TTC549 (cell line): ENCODE results near the gene BRIP1.
"Not testable (repeated sequence)": the region's sequence is repeated elsewhere in the genome, so short reads cannot be mapped to it uniquely, and the experiment has no call there.

Experiments
- FAIRE-seq: peaks from 2 replicates; lab custom pipeline; 2012; peaks lifted over from hg19 to GRCh38; lab: Jason Lieb, UNC

BRIP1 gene

DNA sequence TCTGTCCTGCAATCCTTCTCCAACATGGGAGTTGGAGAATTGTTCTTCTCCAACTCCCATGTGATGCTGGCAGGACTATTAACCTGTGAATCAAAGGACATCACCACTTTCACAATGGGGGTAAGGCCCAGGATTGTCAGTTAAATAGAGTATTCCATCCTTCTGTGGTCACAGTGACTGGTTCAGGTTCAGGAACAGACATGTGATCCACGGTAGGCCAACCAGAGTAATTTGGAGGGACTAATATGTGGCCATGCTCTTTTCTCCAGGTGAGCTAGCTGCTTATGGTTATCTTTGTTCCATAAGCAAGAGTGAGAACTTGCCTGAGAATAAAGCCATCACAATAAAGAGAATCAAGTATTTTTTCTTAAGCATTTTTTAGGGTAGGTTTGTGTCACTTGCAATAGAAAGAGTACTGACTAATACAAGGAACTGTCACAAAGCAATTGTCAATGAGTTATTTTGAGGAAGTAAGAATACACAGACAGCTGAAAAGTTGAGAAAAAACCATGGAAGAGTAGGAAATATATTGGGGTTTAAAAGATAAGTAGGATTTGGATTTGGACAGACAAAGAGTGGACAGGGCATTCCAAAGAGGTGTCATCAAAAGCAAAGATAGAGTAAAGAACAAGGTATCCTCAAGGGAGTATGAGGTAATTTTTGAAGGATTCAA is 63.4 kb downstream of the BRIP1 start:
- no peak for FAIRE-seq

DNA sequence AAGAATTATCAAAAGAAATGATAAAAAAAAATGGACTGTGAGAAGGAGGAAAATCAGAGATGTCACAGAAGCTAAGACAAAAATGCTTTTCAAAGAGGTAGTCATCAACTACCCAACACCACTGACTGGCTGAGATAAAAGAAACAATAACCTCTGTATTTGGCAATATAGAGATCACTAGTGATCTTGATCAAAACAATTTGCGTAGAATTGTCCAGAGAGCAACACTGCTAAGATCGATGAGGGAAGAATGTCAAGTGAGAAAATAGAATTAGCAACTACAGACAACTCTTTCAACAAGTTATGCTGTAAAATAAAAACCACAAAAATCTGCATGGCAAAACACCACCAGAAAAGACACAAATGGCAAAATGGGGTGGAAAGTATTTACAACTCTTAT is 66.0 kb downstream of the BRIP1 start:
- no peak for FAIRE-seq

DNA sequence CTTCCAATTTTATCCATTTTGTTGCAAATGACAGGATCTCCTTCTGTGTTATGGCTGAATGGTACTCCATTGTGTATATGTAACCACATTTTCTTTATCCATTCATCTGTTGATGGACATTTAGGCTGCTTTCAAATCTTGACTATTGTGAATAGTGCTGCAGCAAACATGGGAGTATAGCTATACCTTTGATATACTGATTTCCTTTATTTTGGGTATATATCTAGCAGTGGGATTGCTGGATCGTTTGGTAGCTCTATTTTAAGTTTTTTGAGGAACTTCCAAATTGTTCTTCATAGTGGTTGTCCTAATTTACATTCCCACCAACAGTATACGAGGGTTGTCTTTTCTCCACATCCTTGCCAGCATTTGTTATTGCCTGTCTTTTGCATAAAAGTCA is 67.8 kb downstream of the BRIP1 start:
- no peak for FAIRE-seq

DNA sequence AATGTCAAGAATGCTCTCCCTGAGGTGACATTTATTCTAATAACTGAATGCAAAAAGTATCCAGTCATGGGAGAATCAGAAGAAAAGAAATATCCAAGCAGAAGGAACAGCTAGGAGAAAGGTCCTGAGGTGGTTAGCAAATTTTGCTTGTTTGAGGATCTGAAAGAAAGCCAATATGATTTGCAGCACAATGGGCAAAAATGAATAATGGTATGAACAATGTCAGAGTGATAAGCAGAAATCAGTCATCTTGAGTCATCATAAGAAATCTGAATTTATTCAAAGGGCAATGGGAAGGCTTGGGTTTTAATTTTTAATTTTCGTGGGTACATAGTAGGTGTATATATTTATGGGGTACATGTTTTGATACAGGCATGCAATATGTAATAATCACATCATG is 68.5 kb downstream of the BRIP1 start:
- FAIRE-seq, result no peak

DNA sequence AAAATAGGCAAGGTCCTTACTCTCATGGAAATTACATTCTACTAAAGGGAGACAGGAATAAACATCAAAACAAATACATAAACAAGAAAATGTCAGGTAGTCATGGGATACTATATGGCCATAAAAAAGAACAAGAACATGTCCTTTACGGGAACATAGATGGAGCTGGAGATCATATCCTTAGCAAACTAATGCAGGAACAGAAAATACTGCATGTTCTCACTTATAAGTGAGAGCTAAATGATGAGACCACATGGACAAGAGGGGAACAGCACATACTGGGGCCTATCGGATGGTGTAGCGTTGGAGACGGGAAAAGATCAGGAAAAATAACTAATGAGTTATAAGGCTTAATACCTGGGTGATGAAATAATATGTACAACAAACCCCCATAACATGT is 69.1 kb downstream of the BRIP1 start:
- no peak for FAIRE-seq

DNA sequence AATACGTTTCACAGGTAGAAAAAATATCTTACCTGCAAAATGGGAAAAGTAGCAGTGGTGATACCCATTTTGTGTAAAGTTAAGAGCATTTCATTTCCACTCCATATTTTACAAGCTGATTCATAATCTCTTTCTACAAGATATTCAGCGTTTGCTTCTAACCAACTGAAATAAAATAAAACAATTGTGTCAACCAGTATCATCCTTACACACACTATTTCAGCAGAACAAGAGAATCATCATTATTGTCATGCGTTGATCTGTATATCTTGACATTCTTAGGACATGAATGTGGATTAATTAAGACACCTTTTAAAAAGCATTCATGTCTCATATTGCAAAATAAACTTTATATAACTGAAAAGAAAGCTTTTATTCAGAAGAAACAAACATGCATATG is 69.8 kb downstream of the BRIP1 start:
- FAIRE-seq, result no peak

DNA sequence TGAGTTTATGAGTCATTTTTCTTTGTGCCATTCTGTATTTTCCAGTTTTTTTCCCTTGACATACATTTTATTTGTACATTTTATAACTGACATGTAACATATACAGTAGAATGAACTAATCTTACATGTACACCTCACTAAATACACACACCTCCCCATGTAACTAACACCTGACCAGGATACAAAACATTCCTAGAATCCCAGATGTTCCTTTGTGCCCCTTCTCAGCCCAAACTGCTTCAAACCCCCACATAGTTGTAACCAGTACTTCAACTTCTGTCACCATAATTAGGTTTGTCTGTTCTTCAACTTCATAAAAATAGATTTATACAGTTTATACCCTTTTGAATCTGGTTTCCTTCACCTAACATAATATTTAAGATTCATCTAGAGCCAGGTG is 73.5 kb downstream of the BRIP1 start:
- no peak for FAIRE-seq

DNA sequence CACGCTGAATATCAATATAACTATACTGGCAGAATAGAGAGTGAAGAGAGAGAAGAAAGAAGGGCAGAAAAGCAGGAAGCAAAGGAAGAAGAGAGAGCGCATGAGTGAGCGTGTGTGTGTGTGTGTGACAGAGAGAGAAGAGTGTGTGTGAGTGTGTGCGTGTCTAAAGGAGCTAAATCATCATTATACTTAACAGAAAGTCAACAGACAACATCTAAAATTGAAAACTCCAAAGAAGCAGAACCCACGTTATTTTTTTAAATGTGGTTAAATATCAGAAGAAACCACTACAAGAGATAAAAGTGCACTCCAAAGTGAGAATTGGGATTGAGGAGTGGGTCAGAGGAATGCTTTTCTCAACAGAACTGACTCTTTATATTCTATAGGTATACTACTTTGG is 77.2 kb downstream of the BRIP1 start:
- FAIRE-seq, result no peak

DNA sequence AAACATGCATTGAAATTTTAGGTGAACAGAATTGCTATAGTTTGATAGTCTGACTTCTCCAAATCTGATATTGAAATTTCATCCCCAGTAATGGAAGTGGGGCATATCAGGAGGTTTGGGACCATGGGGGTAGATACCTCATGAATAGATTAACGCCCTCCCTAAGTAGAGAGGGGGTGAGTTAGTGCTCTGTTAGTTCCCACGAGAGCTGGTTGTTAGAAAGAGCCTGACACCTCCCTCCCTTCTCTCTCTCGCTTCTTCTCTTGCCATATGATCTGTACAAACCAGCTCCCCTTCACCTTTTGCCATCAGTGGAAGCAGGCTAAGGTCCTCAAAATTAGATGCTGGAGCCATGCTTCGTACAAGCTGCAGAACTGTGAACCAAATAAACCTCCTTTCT is 78.8 kb downstream of the BRIP1 start:
- no peak for FAIRE-seq

DNA sequence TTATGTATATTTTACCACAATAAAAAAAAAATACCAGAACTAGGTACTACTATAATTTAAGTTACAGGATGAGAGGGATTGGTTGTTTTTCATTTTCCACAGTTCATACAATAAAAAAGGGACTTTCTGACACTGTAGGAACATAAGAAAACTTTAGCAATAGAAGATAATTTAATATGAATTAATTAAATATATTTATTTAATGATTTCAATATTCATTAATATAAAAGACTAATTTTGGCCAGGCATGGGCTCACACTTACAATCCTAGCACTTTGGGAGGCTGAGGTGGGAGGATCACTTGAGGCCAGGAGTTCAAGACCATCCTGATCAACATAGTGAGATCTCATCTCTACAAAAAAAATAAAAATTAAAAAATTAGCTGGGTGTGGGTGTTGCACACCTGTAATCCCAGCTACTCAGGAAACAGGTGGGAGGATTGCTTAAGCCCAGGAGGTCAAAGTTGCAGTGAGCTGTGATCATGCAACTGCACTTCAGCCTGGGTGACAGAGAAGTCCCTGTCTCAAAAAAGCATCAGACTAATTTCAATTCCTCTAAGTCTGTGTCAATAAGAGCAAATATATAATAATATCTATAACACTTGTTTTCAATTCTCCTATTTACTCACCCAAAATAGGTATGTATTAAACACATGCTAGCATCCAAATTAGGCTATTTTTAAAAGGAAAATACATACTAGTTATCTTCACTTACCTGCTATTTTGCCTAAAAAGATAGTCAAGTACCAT is 79.6 kb downstream of the BRIP1 start:
- no peak for FAIRE-seq

DNA sequence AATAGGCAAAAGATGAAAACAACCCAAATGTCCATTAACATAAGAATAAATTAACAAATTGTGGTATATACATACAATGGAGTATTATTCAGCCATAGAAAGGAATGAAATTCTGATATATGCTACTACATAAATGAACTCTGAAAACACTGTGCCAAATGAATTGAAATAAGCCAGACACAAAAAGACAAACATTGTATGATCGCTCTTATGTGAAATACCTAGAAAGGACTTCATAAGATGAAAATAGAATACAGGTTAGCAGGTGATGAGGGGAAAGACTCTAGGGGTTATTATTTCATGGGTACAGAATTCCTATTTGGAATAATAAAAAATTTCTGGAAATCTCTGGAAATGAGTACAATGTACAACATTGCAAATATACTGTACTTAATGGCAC is 80.2 kb downstream of the BRIP1 start:
- FAIRE-seq, result no peak

DNA sequence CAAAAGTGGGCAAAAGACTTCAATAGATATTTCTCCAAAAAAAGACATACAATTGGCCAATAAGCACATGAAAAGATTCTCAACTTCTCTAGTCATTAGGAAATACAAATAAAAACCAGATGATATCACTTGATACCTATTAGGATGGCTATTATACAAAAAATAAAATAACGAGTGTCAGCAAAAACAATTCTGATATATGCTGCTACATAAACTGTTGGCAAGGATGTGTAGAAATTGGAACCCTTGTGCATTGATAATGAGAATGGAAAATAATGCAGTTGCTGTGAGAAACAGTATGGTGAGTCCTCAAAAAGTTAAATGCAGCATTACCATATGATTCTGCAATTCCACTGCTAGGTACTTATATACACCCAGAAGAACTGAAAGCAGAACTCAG is 80.6 kb downstream of the BRIP1 start:
- no peak for FAIRE-seq

DNA sequence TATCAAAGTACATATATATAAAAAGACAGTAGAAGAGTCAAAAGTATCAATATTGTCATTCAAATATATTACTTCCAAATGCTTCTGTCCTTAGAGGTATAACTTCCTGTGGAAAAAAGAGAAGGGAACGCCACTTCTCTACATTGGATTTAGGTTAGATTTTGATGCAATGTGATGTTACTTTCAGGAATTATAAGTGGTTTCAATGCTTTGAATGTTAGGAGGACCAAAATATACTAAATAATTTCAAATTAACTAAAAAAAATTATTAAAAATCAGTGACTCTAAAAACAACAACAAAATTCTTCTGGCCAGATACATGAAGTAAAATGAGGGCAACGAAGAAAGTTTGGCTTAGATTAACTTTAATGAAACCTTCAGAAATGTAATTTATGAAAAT is 88.0 kb downstream of the BRIP1 start:
- no peak for FAIRE-seq

DNA sequence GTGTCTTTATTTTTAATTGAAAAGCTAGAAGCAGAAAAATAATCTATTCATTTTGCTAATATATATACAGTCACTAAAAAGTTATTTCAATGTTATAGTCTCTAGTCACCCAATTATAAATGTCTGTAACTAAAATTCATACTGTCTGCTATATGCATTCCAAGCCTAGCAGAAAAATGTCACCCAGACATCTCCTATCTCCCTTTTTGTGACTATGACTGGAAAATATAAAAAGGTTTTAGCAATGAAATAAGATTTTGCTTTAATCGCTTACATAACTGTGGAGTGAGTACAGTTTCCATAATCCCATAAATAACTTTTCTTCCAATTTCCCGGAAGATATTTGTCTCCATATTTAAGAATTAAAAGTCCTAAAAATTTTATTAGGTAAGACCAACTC is 88.6 kb downstream of the BRIP1 start:
- FAIRE-seq, result no peak

DNA sequence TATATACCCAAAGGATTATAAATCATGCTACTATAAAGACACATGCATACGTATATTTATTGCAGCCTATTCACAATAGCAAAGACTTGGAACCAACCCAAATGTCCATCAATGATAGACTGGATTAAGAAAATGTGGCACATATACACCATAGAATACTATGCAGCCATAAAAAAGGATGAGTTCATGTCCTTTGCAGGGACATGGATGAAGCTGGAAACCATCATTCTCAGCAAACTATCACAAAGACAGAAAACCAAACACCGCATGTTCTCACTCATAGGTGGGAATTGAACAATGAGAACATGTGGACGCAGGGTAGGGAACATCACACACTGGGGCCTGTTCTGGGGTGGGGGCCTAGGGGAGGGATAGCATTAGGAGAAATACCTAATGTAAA is 89.2 kb downstream of the BRIP1 start:
- not testable (repeated sequence) for FAIRE-seq

DNA sequence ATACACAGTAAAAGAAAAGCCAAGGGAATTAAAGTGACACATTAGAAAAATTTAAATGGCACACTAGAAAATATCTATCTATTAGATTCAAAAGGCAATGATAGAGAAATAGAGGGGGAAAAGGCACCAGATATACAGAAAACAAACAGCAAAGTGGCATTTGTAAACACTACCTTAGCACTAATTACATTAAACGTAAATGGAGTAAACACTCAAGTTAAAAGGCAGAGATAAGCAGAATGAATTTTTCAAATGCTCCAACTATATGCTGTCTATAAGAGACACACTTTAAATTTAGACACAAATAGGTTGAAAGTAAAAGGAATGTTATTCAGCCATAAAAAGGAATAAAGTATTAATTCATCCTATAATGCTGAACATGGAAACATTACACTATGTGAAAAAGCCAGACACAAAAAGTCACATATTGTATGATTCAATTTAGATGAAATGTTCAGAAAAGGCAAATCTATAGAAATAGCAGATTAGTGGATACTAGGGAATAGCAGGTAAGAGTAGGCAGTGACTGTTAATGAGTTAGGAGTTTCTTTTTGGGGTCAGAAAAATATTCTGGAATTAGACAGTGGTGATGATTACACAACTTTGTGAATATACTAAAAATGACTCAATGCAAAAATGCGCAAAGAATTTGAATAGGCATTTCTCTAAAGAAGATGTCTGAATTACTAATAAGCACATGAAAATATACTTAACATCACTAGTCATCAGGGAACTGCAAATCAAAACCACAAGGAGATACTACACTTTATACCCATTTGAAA is 92.4 kb downstream of the BRIP1 start:
- no peak for FAIRE-seq

DNA sequence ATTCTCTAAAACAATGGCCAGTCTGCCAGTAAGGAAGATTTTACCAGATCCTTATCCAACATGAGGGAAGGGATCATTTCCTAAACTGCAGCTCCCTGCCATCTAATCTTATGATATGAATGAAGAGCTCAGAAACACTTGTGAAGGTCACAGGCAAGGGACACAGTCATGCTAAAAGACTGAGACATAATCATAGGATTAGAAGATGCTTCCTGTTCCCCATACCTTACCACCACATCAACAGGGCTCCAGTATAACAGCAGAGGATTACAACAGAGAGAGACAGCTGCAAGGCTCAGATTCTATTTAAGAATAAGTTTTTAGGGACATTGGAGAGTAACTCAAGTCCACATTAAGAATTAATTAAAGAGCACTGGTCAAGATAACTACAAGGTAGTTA is 93.3 kb downstream of the BRIP1 start:
- FAIRE-seq, result no peak

DNA sequence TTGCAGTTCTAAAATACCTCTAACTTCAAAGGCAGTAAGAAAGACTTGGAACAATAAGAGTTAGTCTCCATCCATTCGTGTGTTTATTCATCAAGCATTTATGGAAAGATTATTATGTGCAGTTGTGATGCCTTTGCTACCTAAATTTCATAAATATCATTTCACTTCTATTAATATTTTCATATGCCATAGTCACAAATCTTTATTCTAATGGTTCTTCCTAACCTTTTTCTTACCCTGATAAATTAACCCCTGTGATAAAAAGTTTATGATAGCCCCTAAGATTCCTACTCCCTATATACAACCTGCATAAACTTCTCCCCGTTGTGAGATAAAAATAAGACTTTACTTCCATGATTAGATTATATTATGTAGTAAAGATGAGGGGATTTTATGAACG is 94.9 kb downstream of the BRIP1 start:
- FAIRE-seq, result no peak

DNA sequence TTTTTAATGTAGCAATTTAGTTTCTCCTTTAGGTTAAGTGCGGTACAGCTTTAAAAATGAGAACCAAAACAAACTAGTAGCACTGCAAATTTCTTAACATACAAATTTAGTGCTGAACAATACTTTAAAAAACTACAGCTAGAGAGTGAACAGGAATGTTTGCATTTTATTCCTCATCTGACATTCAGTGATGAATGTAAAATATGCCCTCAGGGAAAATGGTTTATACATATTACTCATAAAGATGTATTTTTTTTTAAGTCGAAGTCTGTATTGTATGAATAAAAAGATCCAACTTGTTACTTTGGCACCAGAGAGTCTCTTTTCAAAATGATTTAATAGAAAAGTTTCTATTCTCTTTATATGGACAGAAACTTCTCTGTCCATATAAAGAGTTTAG is 96.8 kb downstream of the BRIP1 start:
- no peak for FAIRE-seq

DNA sequence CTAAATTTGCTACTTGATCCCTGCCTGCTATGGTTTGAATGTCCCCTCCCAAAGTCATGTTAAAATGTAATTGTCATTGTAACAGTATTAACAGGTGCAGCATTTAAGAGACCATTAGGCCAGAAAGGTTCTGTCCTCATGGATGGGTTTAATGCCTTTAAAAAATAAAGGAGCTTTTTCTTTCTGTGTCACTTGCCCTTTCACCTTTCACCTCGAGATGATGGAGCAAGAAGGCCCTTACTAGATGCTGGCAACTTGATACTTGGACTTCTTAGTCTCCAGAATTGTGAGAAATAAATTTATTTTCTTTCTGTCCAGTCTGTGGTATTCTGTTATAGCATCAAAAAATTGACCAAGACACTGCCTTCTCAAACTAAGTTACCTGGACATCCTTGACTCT is 98.5 kb downstream of the BRIP1 start:
- no peak for FAIRE-seq

DNA sequence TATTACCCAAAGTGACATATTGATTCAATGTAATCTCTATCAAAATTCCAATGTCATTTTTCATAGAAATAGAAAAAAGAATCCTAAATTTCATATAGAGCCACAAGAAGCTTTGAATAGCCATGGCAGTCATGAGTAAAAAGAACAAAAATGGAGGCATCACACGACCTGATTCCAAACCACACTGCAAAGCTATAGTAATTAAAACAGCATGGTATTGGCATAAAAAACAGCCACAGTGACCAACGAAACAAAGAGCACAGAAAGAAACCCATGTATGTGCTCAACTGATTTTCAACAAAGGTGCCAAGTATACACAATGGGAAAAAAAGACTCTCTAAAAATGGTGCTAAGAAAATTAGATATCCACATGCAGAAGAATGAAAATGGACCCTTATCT is 101.5 kb downstream of the BRIP1 start:
- FAIRE-seq, result no peak

DNA sequence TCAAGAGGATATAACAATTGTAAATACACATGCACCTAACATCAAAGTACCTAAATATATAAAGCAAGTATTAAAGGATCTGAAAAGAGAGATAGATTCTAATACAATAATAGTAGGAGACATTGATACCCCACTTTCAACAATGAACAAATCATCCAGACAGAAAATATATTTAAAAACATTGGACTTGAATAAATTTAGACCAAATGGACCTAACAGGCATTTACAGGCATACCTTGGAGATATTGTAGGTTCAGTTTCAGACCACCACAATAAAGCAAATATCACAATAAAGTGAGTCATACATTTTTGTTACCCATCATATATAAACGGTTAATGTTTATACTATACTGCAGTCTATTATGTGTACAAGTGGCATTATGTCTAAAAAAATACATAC is 104.0 kb downstream of the BRIP1 start:
- no peak for FAIRE-seq

DNA sequence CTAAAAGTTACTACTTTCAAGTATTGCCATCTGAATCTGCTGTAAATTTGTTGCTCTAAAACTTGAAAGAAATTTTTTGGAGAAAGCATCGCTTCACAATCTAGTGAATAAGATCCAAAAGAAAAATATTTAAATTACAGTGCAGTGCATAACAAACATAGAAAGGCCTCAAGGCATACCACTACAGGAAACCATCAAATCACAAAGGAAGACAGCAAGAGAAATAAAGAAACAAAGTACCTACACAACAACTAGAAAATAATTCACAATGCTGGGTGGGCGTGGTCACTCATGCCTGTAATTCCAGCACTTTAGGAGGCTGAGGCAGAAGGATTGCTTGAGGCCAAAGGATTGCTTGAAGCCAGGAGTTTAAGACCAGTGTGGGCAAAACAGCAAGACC is 104.9 kb downstream of the BRIP1 start:
- FAIRE-seq, result no peak

DNA sequence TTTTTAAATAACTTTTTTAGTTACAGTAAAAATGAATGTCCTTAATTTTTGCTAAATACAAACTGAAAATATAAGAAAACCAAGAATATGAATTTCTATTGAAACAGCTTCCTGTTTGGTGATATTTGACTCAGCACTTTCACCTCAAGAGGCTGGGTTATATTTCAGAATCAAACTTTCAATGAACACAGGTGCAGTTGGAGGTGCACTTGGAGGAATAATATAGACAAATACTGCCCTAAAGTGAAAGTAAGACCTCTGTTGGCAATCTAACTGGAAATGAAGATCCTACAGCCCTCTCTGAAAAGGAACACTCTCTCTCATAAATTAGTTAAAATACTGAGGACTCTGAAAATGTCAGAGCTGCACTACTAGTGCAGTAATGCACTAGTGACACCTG is 106.2 kb downstream of the BRIP1 start:
- FAIRE-seq, result no peak
